CD14-positive monocyte (primary cell): ENCODE data around the gene RARB. TPM values are rescaled to one million over a fixed set of nuclear protein-coding genes. Genes with fewer than 3 reads are reported as not detected.

Experiments
- DNase-seq, 3 donors: peaks; one replicate each; pipeline ENCODE4 v3.0.0-alpha.2; 2011 to 2022
- H2AFZ ChIP-seq: 2 replicates; pipeline ENCODE4 v1.6.0; 2012; ENCODE audit warnings: mild to moderate bottlenecking, low read depth, low read length, inconsistent platforms; ENCODE audit not compliant: insufficient read depth, poor library complexity, severe bottlenecking
- H3K27ac ChIP-seq, 2 donors: 1 replicate in 1 of 2; 2 replicates in 1 of 2; pipeline ENCODE4 v1.5.1; 2012 to 2013; ENCODE audit warnings: low read length in 2 of 2, control low read depth in 1 of 2, inconsistent platforms in 1 of 2, low read depth in 1 of 2, mild to moderate bottlenecking in 1 of 2
- H3K27me3 ChIP-seq, 2 donors: one replicate each; pipeline versions ENCODE4 v1.6.0 to v1.6.1; 2011 to 2013; ENCODE audit warnings: low read length in 2 of 2; ENCODE audit not compliant: control insufficient read depth in 2 of 2, insufficient read depth in 2 of 2
- H3K36me3 ChIP-seq, 2 donors: replicated peaks in 1 of 2; 1 replicate in 1 of 2; 2 replicates in 1 of 2; pipeline versions ENCODE4 v1.5.1 to v1.6.1; 2012 to 2013; ENCODE audit warnings: low read length in 2 of 2, control low read depth in 1 of 2, inconsistent platforms in 1 of 2, mild to moderate bottlenecking in 1 of 2; ENCODE audit not compliant: insufficient read depth in 2 of 2, control insufficient read depth in 1 of 2
- H3K4me1 ChIP-seq, 2 donors: 1 replicate in 1 of 2; 2 replicates in 1 of 2; pipeline versions ENCODE4 v1.5.1 to v1.6.1; 2012 to 2013; ENCODE audit warnings: low read length in 2 of 2, control low read depth in 1 of 2, inconsistent platforms in 1 of 2, mild to moderate bottlenecking in 1 of 2, moderate library complexity in 1 of 2; ENCODE audit not compliant: insufficient read depth in 2 of 2, control insufficient read depth in 1 of 2
- H3K4me2 ChIP-seq: replicated peaks from 2 replicates; pipeline ENCODE3; 2012; ENCODE audit warnings: low read length, moderate library complexity, mild to moderate bottlenecking; ENCODE audit not compliant: poor library complexity, severe bottlenecking; ENCODE audit errors: extremely low read depth
- H3K4me3 ChIP-seq, 3 experiments: fragments of 200-600 bp in 1 of 3; sonication (generic) in 1 of 3; replicated peaks in 1 of 3; 1 replicate in 2 of 3; 2 replicates in 1 of 3; pipeline ENCODE4 v1.5.1; 2011 to 2013; ENCODE audit warnings: low read length in 3 of 3, mild to moderate bottlenecking in 3 of 3, control low read depth in 2 of 3, low read depth in 2 of 3, inconsistent platforms in 1 of 3, moderate library complexity in 1 of 3
- H3K79me2 ChIP-seq: 2 replicates; pipeline ENCODE4 v1.6.0; 2012; ENCODE audit warnings: mild to moderate bottlenecking, control low read depth, inconsistent platforms, low read length, moderate library complexity; ENCODE audit not compliant: insufficient read depth
- H3K9ac ChIP-seq: 2 replicates; pipeline ENCODE4 v1.6.0; 2017; ENCODE audit warnings: low read length, mild to moderate bottlenecking; ENCODE audit not compliant: insufficient read depth, poor library complexity, severe bottlenecking
- H3K9me3 ChIP-seq, 2 donors: replicated peaks in 1 of 2; 1 replicate in 1 of 2; 2 replicates in 1 of 2; pipeline versions ENCODE4 v1.5.1 to v1.6.1; 2012 to 2013; ENCODE audit warnings: low read length in 2 of 2, control low read depth in 1 of 2; ENCODE audit not compliant: control insufficient read depth in 1 of 2, insufficient read depth in 1 of 2
- H4K20me1 ChIP-seq: 2 replicates; pipeline ENCODE4 v1.6.0; 2012; ENCODE audit warnings: mild to moderate bottlenecking, low read length, control low read depth, moderate library complexity; ENCODE audit not compliant: insufficient read depth
- H3K27ac Mint-ChIP-seq, 7 donors: one replicate each; pipeline ENCODE4 v1.8.0; 2020; ENCODE audit warnings: mild to moderate bottlenecking in 7 of 7, mixed read lengths in 7 of 7, moderate library complexity in 6 of 7, inconsistent platforms in 2 of 7
- H3K27me3 Mint-ChIP-seq, 3 donors: one replicate each; pipeline ENCODE4 v1.8.0; 2021 to 2022; ENCODE audit warnings: low read depth in 3 of 3, mild to moderate bottlenecking in 3 of 3, mixed read lengths in 3 of 3, moderate library complexity in 3 of 3, inconsistent platforms in 1 of 3
- H3K36me3 Mint-ChIP-seq, 2 donors: one replicate each; pipeline ENCODE4 v1.8.0; 2020; ENCODE audit warnings: mixed read lengths in 2 of 2, inconsistent platforms in 1 of 2, mild to moderate bottlenecking in 1 of 2
- H3K4me1 Mint-ChIP-seq: one replicate; pipeline ENCODE4 v1.8.0; 2020; ENCODE audit warnings: mild to moderate bottlenecking, mixed read lengths
- H3K4me3 Mint-ChIP-seq, 2 donors: one replicate each; pipeline ENCODE4 v1.8.0; 2020; ENCODE audit warnings: mild to moderate bottlenecking in 2 of 2, mixed read lengths in 2 of 2, moderate library complexity in 1 of 2
- H3K9me3 Mint-ChIP-seq, 7 donors: one replicate each; pipeline ENCODE4 v1.8.0; 2020 to 2022; ENCODE audit warnings: mixed read lengths in 7 of 7, mild to moderate bottlenecking in 6 of 7, moderate library complexity in 6 of 7, inconsistent platforms in 2 of 7
- WGBS: methylation state at CpG from one replicate; pipeline ENCODE4 v1.1.5; 2013; ENCODE audit warnings: missing lambda C conversion rate; ENCODE audit not compliant: insufficient coverage; 5-methylcytosine and 5-hydroxymethylcytosine counted together
- intact Hi-C, 2 donors: fragments of 100-400 bp; cut with micrococcal nuclease; formaldehyde crosslinking; loops; one replicate each; pipeline versions ENCODE4 v1.15.0 to v1.15.1; 2023
- polyA plus RNA-seq, 3 donors: library from polyadenylated mRNA; depleted of rRNA in 1 of 3; unstranded in 2 of 3; stranded (reverse) in 1 of 3; fragments of 300-500 nt in 2 of 3; fragments of >200 nt in 1 of 3; fragmentation: Illumina TruSeq in 2 of 3; gene quantifications; 1 replicate in 2 of 3; 2 replicates in 1 of 3; pipeline ENCODE4 v1.2.3, GENCODE V29; 2012 to 2021
- TF ChIP-seq, protein P1 (sequence below): fragments of 200-600 bp; IDR thresholded peaks from one replicate; pipeline ENCODE4 v1.8.0; 2022; ENCODE audit warnings: antibody characterized with exemption, mild to moderate bottlenecking

RARB gene
- polyA plus RNA-seq, 3 donors = not detected

DNA sequence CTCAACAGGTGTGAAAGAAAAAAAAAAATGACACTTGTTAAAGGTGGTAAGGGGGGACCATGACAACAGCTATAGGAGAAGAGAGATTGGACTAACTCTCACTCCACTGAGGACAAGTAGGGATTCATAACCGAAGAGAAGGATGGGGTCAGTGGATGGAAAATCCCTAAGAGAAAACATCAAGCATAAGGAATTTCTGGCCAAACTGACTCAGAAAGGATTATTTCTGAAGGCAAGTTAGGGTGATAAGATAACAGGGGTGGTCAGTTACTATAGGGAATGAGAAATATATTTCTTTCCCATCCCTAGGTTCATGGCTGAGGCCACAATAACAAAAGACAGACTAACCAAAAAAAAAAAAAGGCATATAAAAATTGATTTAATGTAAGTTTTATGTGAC is 9.5 kb upstream of the RARB start:
- no peak overlapping the region for H3K4me3 Mint-ChIP-seq
- no peak overlapping the region for H3K4me3 ChIP-seq
- no peaks in the 10 kb centered on the region for H3K36me3 ChIP-seq
- H3K27me3 Mint-ChIP-seq = peaks cover 0 to 6% (median 3%) of the 10 kb centered on the region in 3 donors
- no peaks in the 10 kb centered on the region for H3K4me1 Mint-ChIP-seq
- DNase-seq = no peak
- H3K4me2 ChIP-seq = no peak overlapping the region
- no peak overlapping the region for H3K27ac Mint-ChIP-seq
- H3K79me2 ChIP-seq = no peaks in the 10 kb centered on the region
- H3K27ac ChIP-seq = no peak overlapping the region
- H3K36me3 Mint-ChIP-seq = no peaks in the 10 kb centered on the region
- no peaks in the 10 kb centered on the region for H3K27me3 ChIP-seq
- no CpG with 5 or more reads among the region's 1 CpG for WGBS
- H3K4me1 ChIP-seq = no peaks in the 10 kb centered on the region
- H2AFZ ChIP-seq = no peak overlapping the region
- peaks cover 0 to 5% of the 10 kb centered on the region in 2 donors for H3K9me3 ChIP-seq
- intact Hi-C loops = no loop called here
- H3K9ac ChIP-seq = no peak overlapping the region
- TF ChIP-seq, protein P1, sequence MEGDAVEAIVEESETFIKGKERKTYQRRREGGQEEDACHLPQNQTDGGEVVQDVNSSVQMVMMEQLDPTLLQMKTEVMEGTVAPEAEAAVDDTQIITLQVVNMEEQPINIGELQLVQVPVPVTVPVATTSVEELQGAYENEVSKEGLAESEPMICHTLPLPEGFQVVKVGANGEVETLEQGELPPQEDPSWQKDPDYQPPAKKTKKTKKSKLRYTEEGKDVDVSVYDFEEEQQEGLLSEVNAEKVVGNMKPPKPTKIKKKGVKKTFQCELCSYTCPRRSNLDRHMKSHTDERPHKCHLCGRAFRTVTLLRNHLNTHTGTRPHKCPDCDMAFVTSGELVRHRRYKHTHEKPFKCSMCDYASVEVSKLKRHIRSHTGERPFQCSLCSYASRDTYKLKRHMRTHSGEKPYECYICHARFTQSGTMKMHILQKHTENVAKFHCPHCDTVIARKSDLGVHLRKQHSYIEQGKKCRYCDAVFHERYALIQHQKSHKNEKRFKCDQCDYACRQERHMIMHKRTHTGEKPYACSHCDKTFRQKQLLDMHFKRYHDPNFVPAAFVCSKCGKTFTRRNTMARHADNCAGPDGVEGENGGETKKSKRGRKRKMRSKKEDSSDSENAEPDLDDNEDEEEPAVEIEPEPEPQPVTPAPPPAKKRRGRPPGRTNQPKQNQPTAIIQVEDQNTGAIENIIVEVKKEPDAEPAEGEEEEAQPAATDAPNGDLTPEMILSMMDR = no peak
- H4K20me1 ChIP-seq = no peaks in the 10 kb centered on the region
- H3K9me3 Mint-ChIP-seq = peaks cover 0 to 7% (median 0%) of the 10 kb centered on the region in 7 donors

DNA sequence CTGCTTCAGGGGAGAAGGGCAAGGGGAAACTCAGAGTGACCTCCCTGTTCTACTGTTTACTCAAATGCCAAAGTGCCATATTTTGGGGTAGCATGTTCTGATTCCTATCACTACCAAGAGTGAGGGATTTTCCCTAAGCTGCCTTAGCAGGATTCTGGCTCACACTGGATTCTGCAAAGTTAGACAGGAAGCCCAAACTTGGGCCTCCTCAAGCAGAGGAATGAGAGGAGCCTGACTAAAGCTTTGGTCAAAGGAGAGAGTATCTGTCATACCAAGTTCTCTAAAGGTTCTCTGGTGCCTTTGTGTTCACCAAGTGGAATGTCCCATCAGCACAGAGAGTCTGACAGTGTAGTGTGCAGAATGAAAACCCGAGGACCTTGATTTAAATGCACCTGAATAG is 8.8 kb upstream of the RARB start:
- H3K4me2 ChIP-seq = no peak overlapping the region
- H3K4me1 Mint-ChIP-seq = no peaks in the 10 kb centered on the region
- peaks cover 0 to 5% of the 10 kb centered on the region in 2 donors for H3K9me3 ChIP-seq
- no CpG with 5 or more reads among the region's 1 CpG for WGBS
- H3K9ac ChIP-seq = no peak overlapping the region
- no peak overlapping the region for H2AFZ ChIP-seq
- H3K4me1 ChIP-seq = no peaks in the 10 kb centered on the region
- DNase-seq = no peak
- intact Hi-C loops = no loop called here
- H3K9me3 Mint-ChIP-seq = peaks cover 0 to 7% (median under 1%) of the 10 kb centered on the region in 7 donors
- no peaks in the 10 kb centered on the region for H3K36me3 Mint-ChIP-seq
- no peak overlapping the region for H3K27ac ChIP-seq
- TF ChIP-seq, protein P1 = no peak
- no peaks in the 10 kb centered on the region for H4K20me1 ChIP-seq
- H3K4me3 Mint-ChIP-seq = no peak overlapping the region
- no peaks in the 10 kb centered on the region for H3K27me3 ChIP-seq
- peaks cover 0 to 6% (median 3%) of the 10 kb centered on the region in 3 donors for H3K27me3 Mint-ChIP-seq
- H3K4me3 ChIP-seq = no peak overlapping the region
- no peaks in the 10 kb centered on the region for H3K79me2 ChIP-seq
- no peaks in the 10 kb centered on the region for H3K36me3 ChIP-seq
- H3K27ac Mint-ChIP-seq = no peak overlapping the region
